CD4-positive, alpha-beta T cell treated with Interleukin-17A for 4 hours (primary cell): ENCODE results near the gene DAB1.

Experiments
- DNase-seq: peaks from one replicate; pipeline ENCODE4 v3.0.0-alpha.2; 2020; ENCODE audit warnings: mixed read lengths

The DAB1 gene

DNA sequence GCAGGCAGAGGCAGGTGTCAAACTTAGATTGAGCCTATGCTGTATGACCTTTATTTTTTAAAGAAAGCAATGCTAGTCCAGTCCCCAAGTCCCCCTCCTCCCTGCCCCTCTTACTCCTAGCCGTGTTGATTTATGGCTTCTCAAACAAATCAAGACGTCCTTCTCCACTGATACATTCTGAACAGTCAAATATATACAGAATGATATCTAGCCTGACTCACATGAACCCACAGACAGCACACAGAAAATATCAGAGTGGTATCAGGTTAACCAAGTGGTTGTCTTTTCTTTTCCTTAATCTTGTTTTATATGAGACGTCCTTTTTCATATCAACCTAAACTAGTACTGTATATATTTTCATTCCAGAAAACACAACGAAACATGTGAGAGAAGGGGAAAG is 13.4 kb downstream of the DAB1 start:
- no peak for DNase-seq

DNA sequence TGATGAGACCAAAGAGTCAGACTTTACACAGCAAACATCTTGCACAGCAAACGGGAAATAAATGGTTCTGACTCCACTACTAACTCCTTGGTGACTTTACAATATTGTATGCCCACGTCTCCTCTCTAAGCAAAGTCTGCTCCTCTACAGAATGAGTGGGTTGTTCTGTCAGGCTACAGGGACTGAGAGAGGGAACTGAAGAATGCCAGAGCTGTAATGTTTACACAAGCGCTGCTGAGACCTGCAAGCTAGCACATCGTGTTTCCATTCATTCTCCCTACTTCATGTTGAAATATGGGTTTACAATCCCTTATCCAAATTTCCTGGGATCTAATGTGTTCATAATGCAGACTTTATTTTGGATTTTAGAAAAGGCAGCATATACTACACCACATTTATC is 15.9 kb downstream of the DAB1 start:
- DNase-seq, result no peak

DNA sequence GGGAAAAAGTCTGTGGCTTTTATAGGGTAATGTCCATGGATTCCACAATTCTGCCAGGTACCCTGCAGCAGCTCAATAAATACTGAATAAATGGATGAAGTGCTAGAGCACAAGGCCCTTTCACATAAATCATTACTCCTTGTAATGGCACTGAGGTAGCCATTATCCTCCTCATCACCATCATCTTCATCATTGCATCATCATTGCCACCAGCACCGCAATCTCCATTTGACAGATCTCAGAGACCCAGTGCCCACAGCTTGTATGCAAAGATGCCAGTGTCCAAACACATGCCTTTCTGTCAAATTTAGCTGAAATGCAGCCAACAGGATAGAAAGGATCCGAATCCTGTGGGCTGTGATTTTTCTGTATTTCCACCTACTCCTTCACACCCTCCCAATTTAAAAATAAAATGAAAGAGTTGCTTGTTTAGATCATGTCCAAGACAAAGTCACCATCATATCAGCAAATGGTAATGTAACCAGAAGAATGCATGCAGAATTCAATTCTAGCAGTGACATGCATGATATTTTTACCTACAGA is 17.4 kb downstream of the DAB1 start:
- DNase-seq, result no peak

DNA sequence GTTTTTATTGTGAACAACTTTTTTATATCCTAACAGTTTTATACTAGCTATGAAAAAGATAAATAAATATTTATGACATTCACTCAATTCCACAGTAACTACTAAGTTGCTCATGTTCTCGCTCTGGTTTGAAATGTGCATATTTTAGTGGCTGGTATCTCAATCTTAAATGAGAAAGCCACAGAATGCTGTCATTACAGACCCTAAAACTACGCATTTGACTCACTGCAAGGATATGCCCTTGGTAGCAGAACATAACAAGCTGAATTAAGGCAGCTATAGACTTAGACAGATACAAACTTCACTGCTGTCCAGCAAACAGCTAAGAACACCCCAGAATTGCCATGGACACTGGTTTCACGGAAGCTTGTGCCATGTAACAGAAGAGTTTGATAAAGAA is 19.0 kb downstream of the DAB1 start:
- no peak for DNase-seq

DNA sequence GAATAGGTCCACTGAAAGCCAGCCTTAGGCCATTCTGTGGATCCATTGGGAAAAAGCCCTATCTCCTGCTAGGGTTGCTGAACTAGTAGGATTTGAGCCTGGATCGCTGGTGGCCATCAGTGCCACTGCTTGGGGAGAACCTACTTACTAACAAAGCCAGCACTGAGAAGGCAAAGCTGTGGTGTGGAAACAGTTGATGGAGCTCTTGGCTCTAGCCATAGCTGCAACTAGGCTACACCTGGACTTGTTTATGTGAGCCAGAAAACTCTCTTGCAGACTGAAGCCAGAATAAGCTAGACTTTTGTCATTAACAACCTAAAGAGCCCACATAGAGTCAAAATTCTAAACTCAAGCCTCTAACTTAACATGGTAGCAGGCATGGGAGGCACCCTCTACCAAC is 20.7 kb downstream of the DAB1 start:
- no peak for DNase-seq

DNA sequence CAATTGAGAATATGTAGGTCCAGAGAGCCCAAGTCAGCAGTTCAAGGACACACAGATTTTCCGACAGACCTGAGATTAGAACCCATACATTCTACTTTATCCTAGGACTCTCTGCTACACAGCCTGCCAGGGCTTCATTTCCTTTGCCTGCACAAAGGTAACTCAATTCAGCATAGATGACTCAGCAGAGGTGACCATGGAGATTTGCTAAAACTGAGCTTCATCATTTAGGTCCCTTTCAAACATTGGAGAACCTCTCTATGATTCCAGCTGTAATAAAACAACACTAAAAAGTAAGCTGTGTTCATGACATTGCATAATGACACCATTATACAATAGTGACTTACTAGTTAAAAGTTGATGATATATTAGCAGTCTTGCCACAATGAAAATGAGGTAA is 22.2 kb downstream of the DAB1 start:
- no peak for DNase-seq

DNA sequence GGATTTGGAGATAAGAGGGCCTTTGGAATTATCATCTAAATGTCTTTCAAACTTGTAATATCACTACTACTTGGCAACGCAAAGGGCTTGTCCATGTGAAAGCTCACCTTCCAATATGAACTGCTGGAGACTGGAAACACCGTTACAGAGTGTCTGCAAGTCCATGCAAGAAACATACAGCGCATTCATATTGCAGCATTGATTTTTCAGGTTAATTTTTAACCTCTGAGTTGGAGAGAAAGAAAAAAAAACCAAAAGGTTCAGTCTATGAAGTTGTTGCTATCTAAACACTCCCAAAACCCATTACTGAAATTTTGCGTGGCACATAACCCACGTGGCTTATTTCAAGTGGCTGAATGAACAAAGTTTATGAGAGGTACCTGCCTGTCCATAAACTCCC is 23.8 kb downstream of the DAB1 start:
- no peak for DNase-seq

DNA sequence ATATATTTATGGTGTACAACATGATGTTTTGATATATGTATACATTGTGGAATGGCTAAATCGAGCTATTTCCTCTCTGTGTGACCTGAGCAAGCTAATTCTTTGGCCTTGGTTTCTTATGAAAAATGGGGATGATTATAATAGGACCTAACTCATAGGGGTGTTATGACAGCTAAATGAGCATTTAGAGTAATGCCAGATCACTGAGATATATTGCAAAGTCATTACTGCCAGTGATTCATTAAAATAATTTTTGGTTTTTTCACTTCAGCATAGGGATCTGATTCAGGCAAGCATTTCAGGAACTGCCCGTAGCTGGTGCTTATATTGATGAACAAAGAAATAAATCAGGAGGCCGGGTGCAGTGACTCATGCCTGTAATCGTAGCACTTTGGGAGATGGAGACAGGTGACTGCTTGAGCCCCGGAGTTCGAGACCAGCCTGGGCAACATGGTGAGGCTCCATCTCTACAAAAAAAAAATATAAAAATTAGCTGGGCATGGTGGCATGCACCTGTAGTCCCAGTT is 30.7 kb downstream of the DAB1 start:
- no peak for DNase-seq

DNA sequence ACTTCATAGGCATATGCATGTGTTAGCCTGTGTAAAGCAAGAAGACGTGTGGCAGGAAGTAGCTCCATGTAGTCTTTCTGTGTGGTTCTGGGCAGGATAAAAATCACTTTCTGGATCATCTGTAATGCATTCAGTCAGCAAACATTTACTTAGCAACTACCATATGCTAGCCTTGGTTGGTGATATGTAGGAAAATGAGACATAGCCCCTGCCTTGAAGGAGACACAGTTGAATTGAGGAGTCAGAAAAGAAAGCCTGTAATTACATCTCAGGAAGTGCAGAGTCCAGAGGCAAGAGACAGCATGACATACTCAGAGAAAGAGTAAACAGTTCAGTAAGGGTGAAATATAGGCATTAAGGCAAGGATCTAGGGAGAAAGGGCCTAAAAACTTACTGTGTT is 38.5 kb downstream of the DAB1 start:
- no peak for DNase-seq

DNA sequence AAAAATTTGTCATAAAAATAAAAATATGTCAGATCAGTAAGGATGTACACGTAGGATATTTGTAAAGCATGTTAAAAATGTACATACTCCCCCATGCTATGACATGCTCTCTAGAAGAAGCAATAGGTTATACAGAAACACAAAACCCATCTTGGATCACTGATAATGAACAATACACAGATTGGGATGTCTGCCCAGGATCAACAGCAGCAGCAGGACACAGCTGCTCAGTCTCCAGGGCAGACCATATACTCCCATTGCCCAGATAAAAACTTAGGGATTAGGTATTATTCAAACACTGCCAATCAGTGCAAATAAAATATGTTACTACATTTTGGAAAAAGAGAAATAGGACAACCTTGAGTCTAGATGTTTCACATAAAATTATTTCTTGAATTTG is 39.0 kb downstream of the DAB1 start:
- DNase-seq, result no peak

DNA sequence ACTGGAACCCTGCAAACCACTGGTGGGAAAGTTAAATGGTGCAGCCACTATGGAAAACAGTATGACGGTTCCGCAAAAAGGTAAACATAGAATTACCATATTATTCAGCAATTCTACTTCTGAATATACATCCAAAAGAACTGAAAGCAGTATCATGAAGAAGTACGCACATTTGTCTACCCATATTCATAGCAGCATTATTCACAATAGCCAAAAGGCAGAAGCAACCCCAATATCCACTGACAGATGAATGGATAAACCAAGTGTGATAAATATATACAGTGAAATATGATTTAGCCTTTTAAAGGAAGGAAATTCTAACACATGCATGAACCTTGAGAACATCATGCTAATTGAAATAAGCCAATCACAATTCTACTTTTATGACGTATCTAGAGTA is 39.6 kb downstream of the DAB1 start:
- DNase-seq, result no peak

DNA sequence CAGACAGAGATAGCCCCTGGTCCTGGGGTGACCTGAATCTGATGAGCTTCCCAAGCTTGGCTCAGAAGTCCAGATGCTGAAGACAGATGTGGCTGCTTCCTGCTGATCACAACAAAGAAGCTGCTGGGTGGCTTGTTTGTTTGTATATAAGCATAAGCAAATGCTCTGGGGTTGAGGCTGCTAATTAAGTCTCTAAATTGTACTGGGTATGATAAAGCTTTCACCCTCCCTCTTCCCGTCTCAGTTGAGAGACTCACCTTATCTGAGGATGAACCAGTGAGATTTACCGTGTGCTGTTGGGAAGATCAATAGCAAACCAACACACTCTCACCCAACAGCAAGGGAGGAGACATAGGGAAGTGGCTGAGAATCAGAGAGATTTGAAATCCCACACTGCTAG is 42.0 kb downstream of the DAB1 start:
- no peak for DNase-seq

DNA sequence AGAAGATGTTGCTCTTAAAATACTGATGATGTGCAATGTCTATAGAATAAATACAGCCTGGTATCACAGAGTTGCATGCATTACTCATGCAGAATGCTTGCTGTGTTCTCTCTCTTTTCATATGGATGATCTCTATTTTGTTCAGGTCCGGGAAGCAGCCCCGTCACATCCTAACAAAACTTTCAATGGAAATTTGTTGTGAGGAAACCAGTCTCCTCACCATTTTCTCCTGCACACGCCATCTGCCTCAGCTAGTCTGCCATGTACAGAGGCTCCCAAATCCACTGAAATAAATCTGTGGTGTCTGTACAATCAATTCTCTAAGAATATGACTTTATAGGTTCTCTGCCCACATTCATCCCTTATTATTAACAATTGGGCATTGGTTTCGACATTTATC is 42.4 kb downstream of the DAB1 start:
- DNase-seq, result no peak

DNA sequence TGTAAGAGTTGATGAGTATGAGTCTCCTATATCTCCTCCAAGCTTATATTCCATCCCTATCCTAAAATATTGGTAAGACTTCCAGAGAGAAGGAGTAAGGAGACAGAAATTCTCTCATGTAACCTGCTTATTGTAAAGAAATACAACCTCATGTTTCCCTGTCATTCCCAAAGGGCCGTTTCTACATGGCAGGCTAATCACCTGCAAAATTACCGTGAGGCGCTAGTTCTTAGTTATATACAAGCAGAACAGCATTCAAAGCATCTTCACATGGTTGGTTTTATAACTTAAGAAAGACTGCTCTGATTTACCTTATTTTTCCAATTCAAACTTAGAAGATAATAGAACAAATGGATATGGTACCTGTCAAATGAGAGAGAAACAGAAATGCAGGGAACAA is 42.9 kb downstream of the DAB1 start:
- no peak for DNase-seq

DNA sequence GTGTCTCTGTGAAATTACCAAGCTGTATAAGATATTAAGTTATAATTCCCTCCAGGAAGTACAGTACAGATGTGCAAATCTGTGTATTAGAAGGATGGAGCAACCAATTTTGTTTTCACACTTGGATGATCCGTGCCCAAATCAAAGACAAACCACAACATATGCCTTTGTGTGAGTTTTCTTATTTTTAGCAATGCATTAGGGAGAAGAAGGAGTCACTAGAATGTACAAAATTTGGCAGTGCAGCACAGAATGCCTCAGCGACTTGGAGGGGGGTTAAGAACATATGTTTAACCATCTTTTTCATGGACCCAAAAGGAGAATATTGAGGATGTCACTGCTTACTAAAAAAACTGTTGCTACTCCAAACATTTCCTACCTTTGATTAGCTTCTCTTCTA is 45.3 kb downstream of the DAB1 start:
- no peak for DNase-seq

DNA sequence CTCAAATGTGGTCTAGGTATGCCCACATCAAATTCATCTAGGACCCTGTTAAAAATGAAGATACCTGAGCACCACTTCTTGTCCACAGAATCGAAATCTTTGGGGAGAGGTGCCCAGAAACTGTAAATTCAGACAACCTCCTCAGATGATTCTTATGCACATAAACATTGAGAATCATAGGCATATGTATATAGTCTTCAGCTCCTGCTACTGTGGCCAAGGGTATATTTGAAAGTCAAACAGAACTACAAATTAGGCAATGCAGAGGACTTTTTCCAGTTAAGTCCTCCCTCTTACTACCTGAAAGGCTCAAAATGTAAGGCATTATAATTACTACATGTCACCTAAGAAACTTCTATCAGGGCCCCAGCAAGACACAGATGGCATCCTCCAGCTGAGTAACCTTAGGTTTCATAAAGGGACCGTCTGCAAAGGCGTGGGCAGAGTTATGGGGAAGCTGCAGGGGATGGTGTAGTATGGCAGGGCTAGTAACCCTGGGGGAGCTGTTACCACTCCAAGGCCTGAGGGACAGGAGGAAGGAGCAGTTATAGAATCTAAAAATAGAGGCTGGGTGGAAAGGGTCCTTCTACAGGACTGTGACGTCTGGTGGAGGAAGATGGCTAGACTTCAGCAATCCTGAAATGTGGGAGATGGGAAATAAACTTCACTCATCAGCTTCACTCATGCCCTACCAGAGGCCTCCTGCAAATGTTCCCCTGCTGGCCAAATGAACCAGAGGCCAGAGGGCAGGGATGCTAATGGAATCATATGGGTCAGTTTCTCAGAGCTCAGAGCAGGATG is 46.3 kb downstream of the DAB1 start:
- DNase-seq, result no peak

DNA sequence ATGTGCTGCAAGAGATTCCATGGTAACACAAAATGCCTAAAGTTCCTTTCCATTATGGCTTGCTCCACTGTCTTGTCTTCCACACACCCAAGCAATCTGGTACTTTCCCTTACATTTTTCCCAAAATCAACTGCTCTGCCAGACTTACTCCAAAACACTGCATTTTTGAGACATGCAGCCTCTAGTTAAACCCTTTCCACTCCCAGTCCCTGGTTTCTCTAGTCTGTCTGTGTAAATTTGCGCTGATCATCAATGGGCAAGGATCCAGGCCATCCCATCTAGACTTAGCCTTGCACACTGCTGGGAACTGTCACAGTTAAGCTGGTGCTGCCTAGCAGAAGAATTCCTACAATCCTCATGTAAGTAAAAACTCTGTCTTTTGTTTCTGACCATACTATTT is 47.8 kb downstream of the DAB1 start:
- no peak for DNase-seq

DNA sequence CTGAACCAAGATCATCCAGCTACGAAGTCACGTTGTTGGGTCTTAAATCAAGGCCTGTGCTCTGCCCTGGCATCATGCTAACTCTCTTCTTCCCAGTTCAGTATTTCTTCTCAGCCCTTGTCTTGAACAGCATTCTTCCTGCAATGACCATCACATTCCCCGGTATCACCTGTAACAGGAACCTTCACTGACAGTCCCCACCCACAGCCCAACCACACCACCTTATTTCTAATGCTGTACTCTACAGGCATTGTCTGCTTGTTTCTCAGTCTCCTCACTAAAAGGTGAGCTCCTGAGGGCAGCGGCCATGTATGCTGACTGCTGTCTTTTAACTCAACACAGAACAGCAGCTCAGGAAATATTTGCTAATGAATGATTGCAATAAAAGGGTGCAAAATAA is 54.0 kb downstream of the DAB1 start:
- DNase-seq, result no peak

DNA sequence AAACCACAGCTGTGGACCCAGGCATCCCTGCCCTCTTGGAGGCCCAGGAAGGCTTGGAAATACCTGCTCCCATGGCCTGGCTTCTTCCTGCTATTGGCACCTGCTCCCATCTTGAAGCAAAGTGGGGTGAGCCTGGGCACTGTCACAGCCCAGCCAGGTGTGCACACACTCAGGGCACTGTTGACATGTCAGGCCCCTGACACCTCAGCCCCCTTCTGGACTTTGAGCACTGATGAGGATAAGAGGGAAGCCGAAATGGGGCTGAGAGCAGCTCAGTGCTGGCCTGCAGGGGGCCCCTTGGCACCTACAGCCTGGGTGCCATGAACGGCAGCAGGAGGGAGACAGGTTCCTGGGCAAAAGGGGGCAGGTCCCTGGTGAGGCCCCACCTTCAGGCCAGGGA is 55.9 kb downstream of the DAB1 start:
- no peak for DNase-seq

DNA sequence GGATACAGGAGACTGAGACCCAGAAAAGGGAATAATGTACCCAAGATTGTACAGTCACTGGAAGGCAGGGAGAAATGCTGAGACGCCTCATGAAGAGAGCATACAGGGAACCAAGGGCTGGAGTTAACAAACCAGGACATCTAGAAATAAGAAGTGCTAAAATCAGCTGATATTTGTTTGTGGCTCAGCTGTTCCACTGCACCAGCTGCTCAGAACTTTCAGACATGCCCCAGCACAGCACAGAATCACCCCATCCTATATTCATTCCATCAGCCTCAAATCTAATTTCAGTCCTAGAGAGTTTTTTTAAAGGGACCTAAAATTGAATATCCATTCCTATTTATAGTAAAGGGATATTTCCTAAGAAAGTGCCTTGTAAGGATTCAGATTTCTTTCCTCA is 60.2 kb downstream of the DAB1 start:
- DNase-seq, result no peak

DNA sequence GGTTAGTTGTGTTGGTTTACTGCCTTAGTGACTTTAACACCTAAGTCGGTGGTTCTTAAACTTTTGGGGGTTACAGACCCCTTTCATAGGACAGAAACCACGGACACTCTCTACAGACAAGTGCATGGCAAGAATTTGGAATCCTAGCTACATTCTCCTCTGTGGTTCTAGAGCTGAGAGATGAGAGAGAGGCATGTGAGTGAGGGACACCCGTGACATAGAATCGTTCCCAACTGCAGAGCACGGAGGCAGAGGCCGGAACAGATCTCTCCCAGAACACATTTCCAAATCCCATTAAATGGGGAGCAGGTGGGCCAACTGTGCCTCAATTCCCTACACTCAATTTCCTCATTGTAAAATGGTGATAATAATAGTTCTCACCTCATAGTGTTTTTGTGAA is 60.7 kb downstream of the DAB1 start:
- DNase-seq, result no peak

DNA sequence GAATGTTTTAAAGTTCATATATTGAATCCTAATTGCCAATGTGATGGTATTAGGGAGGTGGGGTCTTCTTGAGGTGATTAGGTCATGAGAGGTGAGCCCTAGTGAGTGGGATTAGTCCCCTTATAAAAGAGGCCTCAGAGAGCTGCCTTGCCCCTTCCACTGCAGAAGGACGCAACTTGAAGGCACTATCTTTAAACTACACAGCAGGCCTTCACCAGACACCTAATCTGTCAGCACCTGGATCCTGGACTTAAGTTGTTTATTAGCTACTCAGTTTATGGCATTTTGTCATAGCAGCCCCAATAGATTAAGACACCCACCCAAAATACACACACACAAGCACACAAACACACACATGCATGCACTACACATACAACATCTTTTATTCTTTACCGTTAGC is 61.4 kb downstream of the DAB1 start:
- no peak for DNase-seq

DNA sequence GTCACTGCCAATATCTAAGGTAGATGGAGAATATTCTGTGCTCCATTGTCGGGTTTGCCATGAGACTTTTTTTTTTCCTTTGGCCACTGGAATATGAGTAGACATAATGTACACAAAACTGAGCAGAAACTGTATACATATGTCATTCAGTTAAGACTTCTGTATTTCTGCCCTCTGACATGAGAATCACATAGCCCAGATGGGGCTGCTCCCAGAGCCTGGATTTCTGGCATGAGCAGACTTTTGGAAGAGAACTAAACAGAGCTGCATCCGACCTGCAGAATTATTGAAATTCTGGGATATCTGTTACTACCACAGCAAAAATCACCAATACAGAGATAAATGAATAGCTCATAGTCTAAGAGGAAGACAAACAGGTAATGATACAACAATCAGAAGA is 62.3 kb downstream of the DAB1 start:
- DNase-seq, result no peak

DNA sequence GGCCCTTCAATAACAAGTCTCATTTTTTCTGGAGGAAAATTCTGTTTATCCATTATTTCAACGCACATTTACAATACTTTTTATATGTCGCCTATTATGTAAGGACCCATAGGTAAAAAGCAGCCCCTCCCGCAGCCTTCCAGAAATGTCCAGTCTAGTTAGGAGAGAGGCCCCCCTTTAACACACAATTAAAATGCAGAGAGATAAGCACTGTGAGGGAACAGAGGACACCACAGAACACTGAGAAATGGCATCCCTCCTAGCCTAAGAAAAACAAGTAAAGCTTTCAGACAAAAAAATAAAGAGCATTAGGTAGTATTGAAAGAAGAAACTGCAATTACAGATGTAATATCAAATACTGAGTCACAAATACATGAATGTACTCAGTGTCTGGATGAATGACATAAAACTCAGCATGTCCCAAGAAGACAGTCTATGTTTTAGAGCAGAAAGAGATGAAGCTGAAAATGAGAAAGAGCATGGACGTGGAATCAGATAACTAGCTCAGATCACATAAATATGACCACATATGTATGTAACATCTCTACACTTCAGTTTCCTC is 62.9 kb downstream of the DAB1 start:
- no peak for DNase-seq

DNA sequence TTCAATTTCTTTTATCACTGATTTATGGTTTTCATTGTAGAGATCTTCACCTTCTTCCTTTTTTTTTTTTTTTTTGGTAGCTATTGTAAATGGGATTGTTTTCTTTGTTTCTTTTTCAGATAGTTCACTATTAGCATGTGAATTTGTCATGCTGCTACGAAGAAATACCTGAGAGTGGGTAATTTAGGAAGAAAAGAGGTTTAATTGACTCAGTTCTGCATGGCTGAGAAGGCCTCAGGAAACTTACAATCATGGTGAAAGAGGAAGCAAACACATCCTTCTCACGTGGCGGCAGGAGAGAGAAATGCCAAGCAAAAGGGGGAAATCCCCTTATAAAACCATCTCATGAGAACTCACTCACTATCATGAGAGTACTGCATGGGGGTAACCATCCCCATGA is 66.4 kb downstream of the DAB1 start:
- no peak for DNase-seq
